HT-29 (cell line): ENCODE results near the gene SIGLEC9. TPM values are rescaled to one million over a fixed set of nuclear protein-coding genes. Genes with fewer than 3 reads are reported as not detected.

Source experiments
- DNase-seq: peaks from one replicate; pipeline ENCODE4 v3.0.0-alpha.2; 2015; ENCODE audit warnings: low spot score
- total RNA-seq: library from RNA; depleted of rRNA; stranded (reverse); fragments of >200 nt; shearing (Covaris generic); gene quantifications from 2 replicates; pipeline ENCODE4 v1.2.3, GENCODE V29; 2014

Gene SIGLEC9
- total RNA-seq, 1 experiment from 2014 or later = not detected

GRCh38 chr19:51144482-51145045 is 19.9 kb downstream of the SIGLEC9 start:
- no peak for DNase-seq

GRCh38 chr19:51145916-51146493 is 21.3 kb downstream of the SIGLEC9 start:
- DNase-seq = no peak

- DNase-seq = no peak
Observed at GRCh38 chr19:51146751-51147150, 22.0 kb downstream of the SIGLEC9 start.

- DNase-seq = no peak
Observed at GRCh38 chr19:51147663-51148062, 23.0 kb downstream of the SIGLEC9 start.

GRCh38 chr19:51148580-51148979 is 23.9 kb downstream of the SIGLEC9 start:
- DNase-seq = no peak

- no peak for DNase-seq
Observed at GRCh38 chr19:51150627-51151026, 25.9 kb downstream of the SIGLEC9 start.

- no peak for DNase-seq
Observed at GRCh38 chr19:51156710-51157109, 32.0 kb downstream of the SIGLEC9 start.

GRCh38 chr19:51157265-51157664 is 32.6 kb downstream of the SIGLEC9 start:
- no peak for DNase-seq

- DNase-seq = peak; percentile 87
Observed at GRCh38 chr19:51158474-51159129, 33.9 kb downstream of the SIGLEC9 start.

- no peak for DNase-seq
Observed at GRCh38 chr19:51159656-51160055, 35.0 kb downstream of the SIGLEC9 start.

- no peak for DNase-seq
Observed at GRCh38 chr19:51161266-51161665, 36.6 kb downstream of the SIGLEC9 start.

- no peak for DNase-seq
Observed at GRCh38 chr19:51161867-51162496, 37.3 kb downstream of the SIGLEC9 start.

GRCh38 chr19:51163257-51163656 is 38.6 kb downstream of the SIGLEC9 start:
- no peak for DNase-seq

- DNase-seq = no peak
Observed at GRCh38 chr19:51164215-51164614, 39.5 kb downstream of the SIGLEC9 start.

- DNase-seq = no peak
Observed at GRCh38 chr19:51166846-51167490, 42.3 kb downstream of the SIGLEC9 start.

GRCh38 chr19:51168564-51169282 is 44.0 kb downstream of the SIGLEC9 start:
- DNase-seq = no peak

- DNase-seq = peak; percentile 93
Observed at GRCh38 chr19:51169283-51169918, 44.7 kb downstream of the SIGLEC9 start.

- no peak for DNase-seq
Observed at GRCh38 chr19:51172223-51172622, 47.5 kb downstream of the SIGLEC9 start.

GRCh38 chr19:51173681-51174080 is 49.0 kb downstream of the SIGLEC9 start:
- DNase-seq = no peak

GRCh38 chr19:51179256-51179655 is 54.5 kb downstream of the SIGLEC9 start:
- no peak for DNase-seq
